Measurements from ENCODE around the gene DLL1. TPM values are rescaled to one million over a fixed set of nuclear protein-coding genes. Genes with fewer than 3 reads are reported as not detected.

Gene DLL1
- total and polyA plus RNA-seq, 8 donors, result 3.4 to 38.5 (median 5.8) TPM; not detected in 1

DNA sequence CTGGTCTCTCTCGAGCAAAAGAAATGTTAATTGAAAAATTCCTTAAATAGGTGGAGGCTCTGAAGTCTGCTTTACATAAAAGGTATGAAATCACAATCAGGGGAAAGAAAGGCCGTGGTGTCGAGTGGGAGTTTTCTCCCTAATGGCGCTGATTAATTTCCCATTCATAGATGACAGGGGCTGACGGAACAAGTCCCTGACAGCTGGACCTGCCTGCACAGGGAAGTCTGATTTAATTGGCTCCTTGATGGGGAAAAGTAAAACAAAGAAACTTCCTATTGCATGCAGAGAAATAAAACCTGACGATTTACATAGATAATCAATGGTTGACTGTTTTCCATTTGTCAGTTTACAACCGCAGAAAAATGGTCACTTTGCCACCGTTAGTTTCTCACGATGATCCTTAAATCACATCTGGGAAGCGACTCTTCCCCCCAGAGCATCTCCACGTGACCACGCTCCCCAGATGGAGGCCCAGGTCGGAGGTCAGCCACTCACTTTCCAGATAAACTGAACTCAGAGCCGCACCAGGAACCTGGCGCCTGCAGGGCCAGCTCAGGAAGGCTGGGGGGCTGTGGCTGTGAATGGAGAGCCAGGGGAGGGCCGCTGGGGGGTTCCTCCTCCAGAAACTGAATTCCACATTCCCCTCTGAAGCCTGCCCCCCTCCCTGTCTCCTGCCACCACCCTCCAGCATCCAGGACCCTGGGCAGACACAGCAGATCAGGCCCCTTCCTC is 55.3 kb downstream of the DLL1 start:
- TF ChIP-seq POLR2AphosphoS5 (IDR thresholded peaks at IDR 0.05) (no peak), EP300 (IDR thresholded peaks at IDR 0.05) (no peak), POLR2A (IDR thresholded peaks at IDR 0.05) (no peak)
- TF ChIP-seq, protein P1, sequence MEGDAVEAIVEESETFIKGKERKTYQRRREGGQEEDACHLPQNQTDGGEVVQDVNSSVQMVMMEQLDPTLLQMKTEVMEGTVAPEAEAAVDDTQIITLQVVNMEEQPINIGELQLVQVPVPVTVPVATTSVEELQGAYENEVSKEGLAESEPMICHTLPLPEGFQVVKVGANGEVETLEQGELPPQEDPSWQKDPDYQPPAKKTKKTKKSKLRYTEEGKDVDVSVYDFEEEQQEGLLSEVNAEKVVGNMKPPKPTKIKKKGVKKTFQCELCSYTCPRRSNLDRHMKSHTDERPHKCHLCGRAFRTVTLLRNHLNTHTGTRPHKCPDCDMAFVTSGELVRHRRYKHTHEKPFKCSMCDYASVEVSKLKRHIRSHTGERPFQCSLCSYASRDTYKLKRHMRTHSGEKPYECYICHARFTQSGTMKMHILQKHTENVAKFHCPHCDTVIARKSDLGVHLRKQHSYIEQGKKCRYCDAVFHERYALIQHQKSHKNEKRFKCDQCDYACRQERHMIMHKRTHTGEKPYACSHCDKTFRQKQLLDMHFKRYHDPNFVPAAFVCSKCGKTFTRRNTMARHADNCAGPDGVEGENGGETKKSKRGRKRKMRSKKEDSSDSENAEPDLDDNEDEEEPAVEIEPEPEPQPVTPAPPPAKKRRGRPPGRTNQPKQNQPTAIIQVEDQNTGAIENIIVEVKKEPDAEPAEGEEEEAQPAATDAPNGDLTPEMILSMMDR (IDR thresholded peaks at IDR 0.05), result no peak
- no peak overlapping the region for H3K4me3 ChIP-seq
- intact Hi-C loops (cut with DNase I; ENCODE audit: low total_unique reads), result no loop called here
- H3K36me3 ChIP-seq, result no peaks in the 10 kb centered on the region
- peaks cover 0 to 12% (median 0%) of the 10 kb centered on the region in 3 donors for H3K27me3 ChIP-seq
- peaks cover 0 to 6% (median 0%) of the 10 kb centered on the region in 4 donors for H3K4me1 ChIP-seq
- no peak overlapping the region for H3K27ac ChIP-seq
- H3K9me3 ChIP-seq, result no peaks in the 10 kb centered on the region
- DNase-seq, result no peak
- 76 to 83% (median 78%) methylated on average over 16 of the region's 16 CpGs for WGBS, 5 donors

DNA sequence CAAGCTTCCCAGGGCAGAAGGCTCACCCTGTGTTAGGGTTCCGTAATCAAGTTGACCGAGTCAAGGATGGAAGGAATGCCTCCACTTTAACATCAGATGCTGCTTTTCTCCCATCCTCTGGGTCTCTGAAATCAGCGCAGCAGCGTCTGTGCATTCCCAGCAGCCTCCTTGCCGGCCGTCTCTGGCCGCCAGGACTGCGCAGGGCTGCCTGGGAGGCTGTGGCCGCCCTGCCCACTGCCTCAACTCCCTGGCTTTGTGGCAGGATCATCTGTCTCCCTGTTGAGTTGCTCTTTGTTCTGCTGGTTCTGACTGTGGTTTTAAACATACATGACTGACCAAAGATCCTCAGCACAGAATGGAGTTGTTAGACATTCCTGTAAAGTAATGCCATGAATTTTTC is 56.5 kb downstream of the DLL1 start:
- intact Hi-C loops (cut with DNase I; ENCODE audit: low total_unique reads), result no loop called here
- H3K4me1 ChIP-seq, result peaks cover 0 to 6% (median 0%) of the 10 kb centered on the region in 4 donors
- no peak overlapping the region for H3K4me3 ChIP-seq
- no peak for DNase-seq
- 83 to 92% (median 88%) methylated on average over 9 of the region's 9 CpGs for WGBS, 5 donors
- H3K9me3 ChIP-seq, result no peaks in the 10 kb centered on the region
- TF ChIP-seq POLR2AphosphoS5 (IDR thresholded peaks at IDR 0.05), result no peak
- TF ChIP-seq, protein P1 (IDR thresholded peaks at IDR 0.05), result no peak
- no peak for TF ChIP-seq EP300 (IDR thresholded peaks at IDR 0.05)
- no peak for TF ChIP-seq POLR2A (IDR thresholded peaks at IDR 0.05)
- no peak overlapping the region for H3K27ac ChIP-seq
- H3K27me3 ChIP-seq, result peaks cover 0 to 12% (median 0%) of the 10 kb centered on the region in 3 donors
- H3K36me3 ChIP-seq, result no peaks in the 10 kb centered on the region

DNA sequence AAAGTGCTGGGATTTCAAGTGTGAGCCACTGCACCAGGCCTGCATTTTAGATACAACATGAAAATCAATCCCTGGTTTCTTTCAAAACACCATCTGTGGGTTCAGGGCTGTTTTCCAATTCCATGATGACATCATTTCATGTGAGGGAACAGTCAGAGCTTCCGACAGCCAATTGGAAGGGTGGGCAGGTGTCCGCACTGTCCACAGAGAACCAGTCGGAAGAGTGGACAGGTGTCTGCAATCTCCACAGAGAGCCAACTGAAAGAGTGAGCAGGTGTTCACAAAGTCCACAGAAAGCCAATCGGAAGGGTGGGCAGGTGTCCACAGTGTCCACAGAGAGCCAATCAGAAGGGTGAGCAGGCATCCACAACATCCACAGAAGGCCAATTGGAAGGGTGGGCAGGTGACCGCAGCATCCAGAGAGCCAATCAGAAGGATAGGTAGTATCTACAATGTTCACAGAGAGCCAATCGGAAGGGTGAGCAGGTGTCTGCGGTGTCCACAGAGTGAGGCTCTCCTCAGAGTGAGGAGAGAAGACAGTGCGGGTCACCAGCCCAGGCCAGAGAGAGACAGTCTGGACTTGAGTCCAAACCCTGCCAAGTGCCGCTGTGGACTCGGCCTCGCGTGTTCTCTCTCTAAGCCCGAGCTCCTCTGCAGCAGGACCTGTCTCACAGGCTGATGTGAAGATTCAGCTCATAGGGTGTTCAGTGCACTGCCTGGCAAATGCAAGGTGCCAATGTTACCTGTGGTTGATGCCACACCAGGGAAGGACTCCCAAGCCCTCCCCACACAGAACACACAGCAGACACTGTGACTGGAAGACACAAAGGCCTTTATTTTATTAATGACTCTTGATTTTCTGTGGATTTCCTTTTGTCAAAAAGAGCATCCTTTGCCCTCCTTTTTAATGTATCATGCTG is 57.3 kb downstream of the DLL1 start:
- no peaks in the 10 kb centered on the region for H3K36me3 ChIP-seq
- intact Hi-C loops (cut with DNase I; ENCODE audit: low total_unique reads), result no loop called here
- TF ChIP-seq EP300 (IDR thresholded peaks at IDR 0.05) (no peak), POLR2AphosphoS5 (IDR thresholded peaks at IDR 0.05) (no peak), POLR2A (IDR thresholded peaks at IDR 0.05) (no peak)
- TF ChIP-seq, protein P1 (IDR thresholded peaks at IDR 0.05), result no peak
- H3K4me1 ChIP-seq, result peaks cover 0 to 6% (median 0%) of the 10 kb centered on the region in 4 donors
- H3K27ac ChIP-seq, result no peak overlapping the region
- no peak overlapping the region for H3K4me3 ChIP-seq
- no peaks in the 10 kb centered on the region for H3K9me3 ChIP-seq
- peaks cover 0 to 7% (median 0%) of the 10 kb centered on the region in 3 donors for H3K27me3 ChIP-seq
- no peak for DNase-seq
- WGBS, 5 donors, result 69 to 95% (median 94%) methylated on average over 8 to 13 of the region's 13 CpGs

Small RNA genes lying within 50 kb of the gene (small RNA-seq; reads per million reads assigned to genes)
- gene MIR4644, result 0 reads per million in 4 donors

Other genes with a start within 250 kb of the DLL1 start
- 10 to 100 TPM; 26.4 to 66.5 (median 29.9) TPM for gene FAM120B, start 15.7 kb upstream of the DLL1 start, total RNA-seq
- gene FAM120B, start 15.7 kb upstream of the DLL1 start, polyA plus RNA-seq, result 1 to 10 TPM; 6.4 to 9.9 (median 9.4) TPM

Measured in stomach (tissue), 9 donors.